Natural killer cell (primary cell): ENCODE measurements around the gene ARHGAP26. TPM values are rescaled to one million over a fixed set of nuclear protein-coding genes. Genes with fewer than 3 reads are reported as not detected.

Experiments used
- ATAC-seq, 3 donors: fragments of 150-1000 bp in 2 of 3; fragments of 200-7000 bp in 1 of 3; cut with Tn5 transposase; 1 replicate in 1 of 3; 2 replicates in 2 of 3; pipeline ENCODE4 v1.10.0; 2021; ENCODE audit warnings: mild to moderate bottlenecking in 2 of 3, moderate library complexity in 2 of 3
- DNase-seq, 2 donors: peaks; one replicate each; pipeline versions ENCODE4 v3.0.0 to v3.0.0-alpha.2; 2013 to 2021; ENCODE audit warnings: mixed read lengths in 1 of 2
- H3K27ac ChIP-seq: one replicate; pipeline ENCODE4 v1.5.1; 2013; ENCODE audit warnings: mild to moderate bottlenecking, low read length
- H3K27me3 ChIP-seq: one replicate; pipeline ENCODE4 v1.6.1; 2013; ENCODE audit warnings: low read length; ENCODE audit not compliant: control insufficient read depth, insufficient read depth
- H3K36me3 ChIP-seq: one replicate; pipeline ENCODE4 v1.6.1; 2013; ENCODE audit warnings: low read length; ENCODE audit not compliant: control insufficient read depth, insufficient read depth
- H3K4me1 ChIP-seq: one replicate; pipeline ENCODE4 v1.6.1; 2013; ENCODE audit warnings: low read length; ENCODE audit not compliant: control insufficient read depth, insufficient read depth
- H3K4me3 ChIP-seq: one replicate; pipeline ENCODE4 v1.5.1; 2013; ENCODE audit warnings: low read length
- H3K9me3 ChIP-seq: one replicate; pipeline ENCODE4 v1.6.1; 2013; ENCODE audit warnings: low read length; ENCODE audit not compliant: control insufficient read depth, insufficient read depth
- H3K27ac Mint-ChIP-seq, 2 donors: one replicate each; pipeline ENCODE4 v1.8.0; 2022; ENCODE audit warnings: mild to moderate bottlenecking in 2 of 2, mixed read lengths in 2 of 2, moderate library complexity in 1 of 2
- H3K27me3 Mint-ChIP-seq, 2 donors: one replicate each; pipeline ENCODE4 v1.8.0; 2022; ENCODE audit warnings: low read depth in 2 of 2, mixed read lengths in 2 of 2
- H3K36me3 Mint-ChIP-seq: one replicate; pipeline ENCODE4 v1.8.0; 2022; ENCODE audit warnings: mixed read lengths
- H3K4me1 Mint-ChIP-seq, 2 donors: one replicate each; pipeline ENCODE4 v1.8.0; 2022; ENCODE audit warnings: mixed read lengths in 2 of 2
- H3K4me3 Mint-ChIP-seq: one replicate; pipeline ENCODE4 v1.8.0; 2022; ENCODE audit warnings: mild to moderate bottlenecking, moderate library complexity, mixed read lengths
- H3K9me3 Mint-ChIP-seq, 2 donors: one replicate each; pipeline ENCODE4 v1.8.0; 2022; ENCODE audit warnings: mixed read lengths in 2 of 2
- WGBS: methylation state at CpG from one replicate; pipeline ENCODE4 v1.1.7; 2013; ENCODE audit warnings: missing lambda C conversion rate; ENCODE audit not compliant: insufficient coverage; 5-methylcytosine and 5-hydroxymethylcytosine counted together
- intact Hi-C: fragments of 100-400 bp; cut with micrococcal nuclease; formaldehyde crosslinking; loops from one replicate; pipeline ENCODE4 v1.14.2; 2022
- total RNA-seq, 4 donors: library from RNA; stranded (reverse); fragments of 120-200 nt in 1 of 4; gene quantifications; one replicate each; pipeline versions ENCODE4 v1.2.3 to v1.2.4, GENCODE V29; 2013 to 2022
- TF ChIP-seq, protein P1 (sequence below): fragments of 200-600 bp; IDR thresholded peaks from one replicate; pipeline ENCODE4 v1.8.0; 2022; ENCODE audit warnings: antibody characterized with exemption

The ARHGAP26 gene
- total RNA-seq, 3 donors from 2014 or later (not counting 1 experiment from before 2014, with no cell fraction given): 153 to 159 (median 158) TPM

DNA sequence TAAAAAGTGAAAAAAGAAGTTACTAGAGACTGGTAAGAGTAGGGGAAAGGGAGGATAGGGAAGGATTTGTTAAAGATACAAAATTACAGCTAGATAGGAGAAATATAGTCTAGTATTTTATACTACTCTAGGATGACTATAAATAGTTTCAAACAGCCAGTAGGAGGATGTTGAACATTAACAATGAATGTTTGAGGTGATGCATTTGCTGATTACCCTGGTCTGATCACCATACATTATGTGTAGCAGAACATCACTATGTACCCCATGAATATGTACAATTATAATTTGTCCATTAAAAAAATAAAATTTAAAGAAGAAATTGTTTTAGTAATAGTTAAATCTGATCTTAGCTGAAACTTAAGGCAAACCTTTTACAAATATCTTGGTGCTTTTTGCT is 302.6 kb downstream of the ARHGAP26 start:
- H3K4me3 Mint-ChIP-seq: no peak overlapping the region
- ATAC-seq (no peak), DNase-seq (no peak)
- Histone ChIP-seq H3K4me3 (no peak overlapping the region), H3K27me3 (no peaks in the 10 kb centered on the region), H3K36me3 (peaks cover 34% of the 10 kb centered on the region), H3K4me1 (peaks cover 5% of the 10 kb centered on the region), H3K27ac (no peak overlapping the region), H3K9me3 (no peaks in the 10 kb centered on the region)
- peaks cover 40% of the 10 kb centered on the region for H3K36me3 Mint-ChIP-seq
- intact Hi-C loops: no loop called here
- TF ChIP-seq, protein P1, sequence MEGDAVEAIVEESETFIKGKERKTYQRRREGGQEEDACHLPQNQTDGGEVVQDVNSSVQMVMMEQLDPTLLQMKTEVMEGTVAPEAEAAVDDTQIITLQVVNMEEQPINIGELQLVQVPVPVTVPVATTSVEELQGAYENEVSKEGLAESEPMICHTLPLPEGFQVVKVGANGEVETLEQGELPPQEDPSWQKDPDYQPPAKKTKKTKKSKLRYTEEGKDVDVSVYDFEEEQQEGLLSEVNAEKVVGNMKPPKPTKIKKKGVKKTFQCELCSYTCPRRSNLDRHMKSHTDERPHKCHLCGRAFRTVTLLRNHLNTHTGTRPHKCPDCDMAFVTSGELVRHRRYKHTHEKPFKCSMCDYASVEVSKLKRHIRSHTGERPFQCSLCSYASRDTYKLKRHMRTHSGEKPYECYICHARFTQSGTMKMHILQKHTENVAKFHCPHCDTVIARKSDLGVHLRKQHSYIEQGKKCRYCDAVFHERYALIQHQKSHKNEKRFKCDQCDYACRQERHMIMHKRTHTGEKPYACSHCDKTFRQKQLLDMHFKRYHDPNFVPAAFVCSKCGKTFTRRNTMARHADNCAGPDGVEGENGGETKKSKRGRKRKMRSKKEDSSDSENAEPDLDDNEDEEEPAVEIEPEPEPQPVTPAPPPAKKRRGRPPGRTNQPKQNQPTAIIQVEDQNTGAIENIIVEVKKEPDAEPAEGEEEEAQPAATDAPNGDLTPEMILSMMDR: no peak
- no peaks in the 10 kb centered on the region for H3K27me3 Mint-ChIP-seq
- H3K4me1 Mint-ChIP-seq: peaks cover 13 to 17% of the 10 kb centered on the region in 2 donors
- H3K27ac Mint-ChIP-seq: no peak overlapping the region
- H3K9me3 Mint-ChIP-seq: no peaks in the 10 kb centered on the region

GRCh38 chr5:143073766-143074165 is 303.6 kb downstream of the ARHGAP26 start:
- H3K27ac Mint-ChIP-seq: no peak overlapping the region
- ATAC-seq (no peak), DNase-seq (no peak)
- Histone ChIP-seq H3K27ac (no peak overlapping the region), H3K4me1 (peaks cover 8% of the 10 kb centered on the region), H3K4me3 (no peak overlapping the region), H3K36me3 (peaks cover 26% of the 10 kb centered on the region), H3K9me3 (no peaks in the 10 kb centered on the region), H3K27me3 (no peaks in the 10 kb centered on the region)
- intact Hi-C loops: no loop called here
- H3K9me3 Mint-ChIP-seq: no peaks in the 10 kb centered on the region
- WGBS: 100% methylated on average over 3 of the region's 3 CpGs
- H3K4me3 Mint-ChIP-seq: no peak overlapping the region
- H3K36me3 Mint-ChIP-seq: peaks cover 34% of the 10 kb centered on the region
- H3K27me3 Mint-ChIP-seq: no peaks in the 10 kb centered on the region
- H3K4me1 Mint-ChIP-seq: peaks cover 18 to 19% of the 10 kb centered on the region in 2 donors
- TF ChIP-seq, protein P1: no peak

- Histone ChIP-seq H3K27ac (no peak overlapping the region), H3K4me1 (peaks cover 8% of the 10 kb centered on the region), H3K27me3 (no peaks in the 10 kb centered on the region), H3K9me3 (no peaks in the 10 kb centered on the region), H3K36me3 (peaks cover 19% of the 10 kb centered on the region), H3K4me3 (no peak overlapping the region)
- Mint-ChIP-seq H3K4me3 (no peak overlapping the region), H3K27me3 (no peaks in the 10 kb centered on the region), H3K36me3 (peaks cover 26% of the 10 kb centered on the region), H3K27ac (no peak overlapping the region), H3K4me1 (peaks cover 20 to 22% of the 10 kb centered on the region in 2 donors), H3K9me3 (no peaks in the 10 kb centered on the region)
- DNase-seq (no peak), ATAC-seq (no peak)
- intact Hi-C loops: no loop called here
- TF ChIP-seq, protein P1: no peak
- 95% methylated on average over 1 of the region's 1 CpG for WGBS
These were observed 304.3 kb downstream of the ARHGAP26 start for GRCh38 chr5:143074414-143074996.

GRCh38 chr5:143076377-143076776 is 306.2 kb downstream of the ARHGAP26 start:
- H3K4me3 Mint-ChIP-seq: no peak overlapping the region
- H3K4me3 ChIP-seq: no peak overlapping the region
- no peak overlapping the region for H3K27ac ChIP-seq
- H3K36me3 Mint-ChIP-seq: peaks cover 10% of the 10 kb centered on the region
- H3K27ac Mint-ChIP-seq: no peak overlapping the region
- intact Hi-C loops: no loop called here
- peaks cover 8% of the 10 kb centered on the region for H3K4me1 ChIP-seq
- H3K36me3 ChIP-seq: peaks cover 12% of the 10 kb centered on the region
- ATAC-seq (no peak), DNase-seq (no peak)
- no peaks in the 10 kb centered on the region for H3K27me3 ChIP-seq
- WGBS: 90% methylated on average over 1 of the region's 1 CpG
- peaks cover 39 to 40% of the 10 kb centered on the region in 2 donors for H3K4me1 Mint-ChIP-seq
- no peaks in the 10 kb centered on the region for H3K27me3 Mint-ChIP-seq
- TF ChIP-seq, protein P1: no peak
- H3K9me3 ChIP-seq: no peaks in the 10 kb centered on the region
- H3K9me3 Mint-ChIP-seq: no peaks in the 10 kb centered on the region
